Gastrocnemius medialis (tissue), 4 donors: ENCODE data around the gene TYW5.

ENCODE experiments used
- CTCF ChIP-seq, 5 experiments: fragments of 450-650 bp in 3 of 5; fragments of 200-600 bp in 2 of 5; sonication (generic) in 2 of 5; IDR thresholded peaks in 4 of 5; conservative IDR thresholded peaks in 1 of 5; 1 replicate in 4 of 5; 2 replicates in 1 of 5; pipeline ENCODE4 v1.5.1; 2016 to 2019; ENCODE audit warnings: antibody characterized with exemption in 5 of 5, mild to moderate bottlenecking in 3 of 5, moderate library complexity in 3 of 5
- POLR2A ChIP-seq, 2 donors: fragments of 450-650 bp; IDR thresholded peaks; one replicate each; pipeline ENCODE4 v1.6.1; 2017; ENCODE audit warnings: antibody characterized with exemption in 2 of 2, mild to moderate bottlenecking in 2 of 2, moderate library complexity in 2 of 2

DNA sequence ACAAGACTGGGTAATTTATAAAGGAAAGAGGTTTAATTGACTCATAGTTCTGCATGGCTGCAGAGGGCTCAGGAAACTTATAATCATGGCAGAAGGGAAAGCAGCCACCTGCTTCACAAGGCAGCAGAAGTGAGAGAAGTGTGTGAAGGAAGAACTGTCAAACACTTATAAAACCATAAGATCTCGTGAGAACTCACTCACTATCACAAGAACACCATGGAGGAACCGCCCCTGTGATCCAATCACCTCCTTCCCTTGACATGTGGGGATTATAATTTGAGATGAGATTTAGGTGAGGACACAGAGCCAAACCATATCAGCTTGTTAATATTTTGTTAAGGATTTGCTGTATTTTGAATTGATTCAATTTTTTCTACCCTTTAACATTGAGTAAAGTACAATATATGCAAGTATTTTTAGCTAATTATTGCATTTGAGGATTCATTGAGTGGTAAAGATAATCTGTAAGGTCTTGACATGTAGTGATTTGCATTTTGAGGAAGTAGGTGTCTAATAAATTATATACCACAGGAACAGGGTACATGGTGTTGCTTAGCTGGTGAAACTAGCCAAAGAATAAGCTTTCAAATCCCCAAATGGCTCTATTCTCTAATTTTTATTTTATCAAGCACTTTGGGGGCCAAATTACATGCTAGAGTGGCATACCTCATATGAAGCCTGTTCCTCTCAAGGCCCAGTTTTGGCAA, 48.1 kb downstream of the TYW5 start:
- TF ChIP-seq CTCF (IDR thresholded peaks at IDR 0.05 in 4 of 5, conservative IDR thresholded peaks at IDR 0.05 in 1 of 5) (no peak), POLR2A (IDR thresholded peaks at IDR 0.05) (no peak)
